Liver (tissue), 3 donors: ENCODE data around the gene PLXDC1.

Experiments used
- FOXA2 ChIP-seq: IDR thresholded peaks from 2 replicates; pipeline ENCODE4 v1.6.1; 2016; ENCODE audit warnings: antibody characterized with exemption
- GABPA ChIP-seq, 2 donors: IDR thresholded peaks in 1 of 2; conservative IDR thresholded peaks in 1 of 2; 2 replicates each; pipeline ENCODE4 v1.6.1; 2016; ENCODE audit warnings: antibody characterized with exemption in 2 of 2, mild to moderate bottlenecking in 1 of 2, moderate library complexity in 1 of 2
- HNF4A ChIP-seq, 2 donors: conservative IDR thresholded peaks; 2 replicates each; pipeline ENCODE4 v1.6.1; 2016; ENCODE audit warnings: antibody characterized with exemption in 2 of 2, mild to moderate bottlenecking in 2 of 2
- JUND ChIP-seq, 2 donors: IDR thresholded peaks; 2 replicates each; pipeline ENCODE4 v1.6.1; 2016; ENCODE audit warnings: antibody characterized with exemption in 2 of 2
- RAD21 ChIP-seq, 2 donors: IDR thresholded peaks; 2 replicates each; pipeline ENCODE4 v1.6.1; 2016; ENCODE audit warnings: antibody characterized with exemption in 2 of 2, mild to moderate bottlenecking in 2 of 2
- REST ChIP-seq: IDR thresholded peaks from 2 replicates; pipeline ENCODE4 v1.6.1; 2016; ENCODE audit warnings: antibody characterized with exemption, mild to moderate bottlenecking
- RXRA ChIP-seq, 2 donors: IDR thresholded peaks; 2 replicates each; pipeline ENCODE4 v1.6.1; 2017 to 2018; ENCODE audit warnings: antibody characterized with exemption in 2 of 2, mild to moderate bottlenecking in 1 of 2
- SP1 ChIP-seq: IDR thresholded peaks from 2 replicates; pipeline ENCODE4 v1.6.1; 2018; ENCODE audit warnings: antibody characterized with exemption, mild to moderate bottlenecking
- TAF1 ChIP-seq: conservative IDR thresholded peaks from 2 replicates; pipeline ENCODE4 v1.6.1; 2016; ENCODE audit warnings: antibody characterized with exemption, mild to moderate bottlenecking
- YY1 ChIP-seq: IDR thresholded peaks from 2 replicates; pipeline ENCODE4 v1.6.1; 2016; ENCODE audit warnings: antibody characterized with exemption, mild to moderate bottlenecking
- TF ChIP-seq, protein P1 (sequence below): fragments of 150-350 bp; IDR thresholded peaks from 2 replicates; pipeline ENCODE4 v1.5.1; 2017; ENCODE audit warnings: improper control_type of control experiment, low read depth, low read length; ENCODE audit not compliant: missing input control
- TF ChIP-seq, protein P2 (sequence below): IDR thresholded peaks from 2 replicates; pipeline ENCODE4 v1.6.1; 2016; ENCODE audit warnings: antibody characterized with exemption
- TF ChIP-seq, protein P3 (sequence below): IDR thresholded peaks from 2 replicates; pipeline ENCODE4 v1.6.1; 2016; ENCODE audit warnings: antibody characterized with exemption
- donor health status: healthy.
- donor health status: healthy.

DNA sequence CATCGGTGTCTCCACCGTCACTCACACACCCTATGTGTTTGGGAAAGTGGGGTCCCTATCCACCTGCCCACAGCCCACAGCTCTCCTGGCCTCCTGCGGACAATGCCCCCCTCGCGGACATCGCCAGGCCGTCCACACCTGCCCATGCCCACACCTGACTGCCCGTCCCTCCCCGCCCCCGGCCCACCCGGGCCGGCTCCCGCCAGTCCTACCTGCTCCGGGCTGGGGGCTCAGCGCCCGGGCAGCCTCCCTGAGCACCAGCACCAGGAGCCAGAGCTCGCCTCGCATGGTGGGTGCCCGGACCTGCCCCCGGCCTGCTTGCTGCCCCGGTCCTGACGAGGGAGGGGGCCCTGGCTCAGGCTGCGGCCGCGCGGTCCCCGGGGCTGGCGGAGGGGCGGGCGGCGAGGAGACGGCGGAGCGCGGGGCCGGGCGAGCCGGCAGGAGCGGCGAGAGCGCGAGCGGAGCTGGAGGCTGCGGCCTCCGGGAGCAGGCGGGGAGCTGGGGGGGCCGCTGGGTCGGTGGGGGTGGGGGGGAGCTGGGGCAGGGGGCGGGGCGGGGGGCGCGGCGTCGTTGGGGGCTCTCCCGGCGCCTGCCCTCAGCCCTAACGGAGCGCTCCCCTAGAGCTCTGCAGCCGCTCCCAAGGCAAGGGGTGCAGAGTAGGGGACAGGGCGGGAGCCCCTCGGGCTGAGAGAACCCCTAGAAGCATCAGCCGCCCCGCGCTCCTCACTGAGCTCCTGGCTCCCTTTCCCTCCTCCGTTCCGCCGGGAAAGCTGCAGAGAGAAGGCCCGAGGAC, at the start of gene PLXDC1:
- TF ChIP-seq, protein P1, sequence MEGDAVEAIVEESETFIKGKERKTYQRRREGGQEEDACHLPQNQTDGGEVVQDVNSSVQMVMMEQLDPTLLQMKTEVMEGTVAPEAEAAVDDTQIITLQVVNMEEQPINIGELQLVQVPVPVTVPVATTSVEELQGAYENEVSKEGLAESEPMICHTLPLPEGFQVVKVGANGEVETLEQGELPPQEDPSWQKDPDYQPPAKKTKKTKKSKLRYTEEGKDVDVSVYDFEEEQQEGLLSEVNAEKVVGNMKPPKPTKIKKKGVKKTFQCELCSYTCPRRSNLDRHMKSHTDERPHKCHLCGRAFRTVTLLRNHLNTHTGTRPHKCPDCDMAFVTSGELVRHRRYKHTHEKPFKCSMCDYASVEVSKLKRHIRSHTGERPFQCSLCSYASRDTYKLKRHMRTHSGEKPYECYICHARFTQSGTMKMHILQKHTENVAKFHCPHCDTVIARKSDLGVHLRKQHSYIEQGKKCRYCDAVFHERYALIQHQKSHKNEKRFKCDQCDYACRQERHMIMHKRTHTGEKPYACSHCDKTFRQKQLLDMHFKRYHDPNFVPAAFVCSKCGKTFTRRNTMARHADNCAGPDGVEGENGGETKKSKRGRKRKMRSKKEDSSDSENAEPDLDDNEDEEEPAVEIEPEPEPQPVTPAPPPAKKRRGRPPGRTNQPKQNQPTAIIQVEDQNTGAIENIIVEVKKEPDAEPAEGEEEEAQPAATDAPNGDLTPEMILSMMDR = no peak
- TF ChIP-seq, protein P2, sequence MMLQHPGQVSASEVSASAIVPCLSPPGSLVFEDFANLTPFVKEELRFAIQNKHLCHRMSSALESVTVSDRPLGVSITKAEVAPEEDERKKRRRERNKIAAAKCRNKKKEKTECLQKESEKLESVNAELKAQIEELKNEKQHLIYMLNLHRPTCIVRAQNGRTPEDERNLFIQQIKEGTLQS = no peak
- TF ChIP-seq, protein P3, sequence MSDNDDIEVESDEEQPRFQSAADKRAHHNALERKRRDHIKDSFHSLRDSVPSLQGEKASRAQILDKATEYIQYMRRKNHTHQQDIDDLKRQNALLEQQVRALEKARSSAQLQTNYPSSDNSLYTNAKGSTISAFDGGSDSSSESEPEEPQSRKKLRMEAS = no peak
- TF ChIP-seq FOXA2 = no peak
- no peak for TF ChIP-seq RAD21 (IDR thresholded peaks at IDR 0.05)
- TF ChIP-seq GABPA (IDR thresholded peaks at IDR 0.05 in 1 of 2, conservative IDR thresholded peaks at IDR 0.05 in 1 of 2) = no peak
- TF ChIP-seq SP1 = no peak
- no peak for TF ChIP-seq HNF4A (conservative IDR thresholded peaks at IDR 0.05)
- TF ChIP-seq JUND (IDR thresholded peaks at IDR 0.05) = no peak
- TF ChIP-seq TAF1 = no peak
- TF ChIP-seq YY1 = no peak
- no peak for TF ChIP-seq RXRA (IDR thresholded peaks at IDR 0.05)
- no peak for TF ChIP-seq REST
